HCT116 (cell line): Measurements from ENCODE around the gene SHISA7.

ENCODE experiments used
- CEBPB ChIP-seq: IDR thresholded peaks from 2 replicates; pipeline ENCODE4 v1.6.1; 2012; ENCODE audit warnings: low read depth
- CTCF ChIP-seq, 3 experiments: fragments of 200-600 bp in 1 of 3; sonication (generic) in 1 of 3; IDR thresholded peaks in 2 of 3; conservative IDR thresholded peaks in 1 of 3; 2 replicates each; pipeline ENCODE4 v1.5.1; 2012 to 2017; ENCODE audit warnings: low read depth in 2 of 3, low read length in 2 of 3, antibody characterized with exemption in 1 of 3, borderline replicate concordance in 1 of 3, control low read depth in 1 of 3, mild to moderate bottlenecking in 1 of 3, mixed read lengths in 1 of 3, mixed run types in 1 of 3, moderate library complexity in 1 of 3; ENCODE audit not compliant: insufficient read depth in 1 of 3
- EGR1 ChIP-seq: IDR thresholded peaks from 2 replicates; pipeline ENCODE4 v1.6.1; 2012; ENCODE audit warnings: low read depth
- EZH2 ChIP-seq: fragments of 200-600 bp; sonication (generic); IDR thresholded peaks from 2 replicates; pipeline ENCODE4 v1.6.1; 2017; ENCODE audit warnings: antibody characterized with exemption, mixed run types
- EZH2phosphoT487 ChIP-seq: fragments of 200-600 bp; IDR thresholded peaks from 2 replicates; pipeline ENCODE4 v1.6.1; 2018; ENCODE audit warnings: antibody characterized with exemption, borderline replicate concordance
- FOSL1 ChIP-seq: IDR thresholded peaks from 2 replicates; pipeline ENCODE4 v1.6.1; 2012; ENCODE audit warnings: low read depth
- MAX ChIP-seq: IDR thresholded peaks from 2 replicates; pipeline ENCODE4 v1.6.1; 2012
- POLR2A ChIP-seq: IDR thresholded peaks from 2 replicates; pipeline ENCODE4 v1.7.0; 2011; ENCODE audit warnings: borderline replicate concordance; ENCODE audit not compliant: insufficient read depth, insufficient read length; ENCODE audit errors: extremely low read depth
- POLR2AphosphoS5 ChIP-seq: IDR thresholded peaks from 2 replicates; pipeline ENCODE4 v1.6.1; 2011; ENCODE audit warnings: mild to moderate bottlenecking, low read depth, low read length, moderate library complexity
- SP1 ChIP-seq: IDR thresholded peaks from 2 replicates; pipeline ENCODE4 v1.6.1; 2012; ENCODE audit warnings: low read depth
- YY1 ChIP-seq: IDR thresholded peaks from 2 replicates; pipeline ENCODE4 v1.6.1; 2011; ENCODE audit warnings: low read length, low read depth, moderate library complexity, mild to moderate bottlenecking; ENCODE audit not compliant: insufficient replicate concordance; ENCODE audit errors: extremely low read depth
- TF ChIP-seq, protein P1 (sequence below): IDR thresholded peaks from 2 replicates; pipeline ENCODE4 v1.6.1; 2012; ENCODE audit warnings: low read depth

DNA sequence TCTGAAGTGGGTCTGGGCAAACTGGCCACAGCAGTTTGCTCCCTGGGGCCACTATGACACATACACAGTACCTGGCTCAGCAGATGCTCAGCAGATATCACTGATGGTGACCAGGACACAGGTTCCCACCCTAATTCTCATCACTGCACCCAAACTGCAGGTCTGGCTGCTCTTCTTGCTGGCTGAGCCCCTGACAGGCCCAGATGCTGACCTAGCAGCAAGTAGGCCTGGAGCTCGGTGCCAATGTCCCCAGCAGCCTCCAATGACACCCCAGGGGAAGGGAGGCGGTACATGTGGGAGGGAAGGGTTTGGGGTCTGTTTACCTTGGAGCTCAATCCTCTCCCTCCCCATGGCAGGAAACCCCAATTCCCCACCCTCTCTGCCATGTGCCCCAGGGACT lies 40.6 kb downstream of the SHISA7 start:
- TF ChIP-seq CTCF (IDR thresholded peaks at IDR 0.05 in 2 of 3, conservative IDR thresholded peaks at IDR 0.05 in 1 of 3; ENCODE audit: borderline replicate concordance in 1 of 3, insufficient read depth in 1 of 3, low read depth in 2 of 3, low read length in 2 of 3) = no peak
- TF ChIP-seq MAX = no peak
- no peak for TF ChIP-seq POLR2AphosphoS5
- TF ChIP-seq, protein P1, sequence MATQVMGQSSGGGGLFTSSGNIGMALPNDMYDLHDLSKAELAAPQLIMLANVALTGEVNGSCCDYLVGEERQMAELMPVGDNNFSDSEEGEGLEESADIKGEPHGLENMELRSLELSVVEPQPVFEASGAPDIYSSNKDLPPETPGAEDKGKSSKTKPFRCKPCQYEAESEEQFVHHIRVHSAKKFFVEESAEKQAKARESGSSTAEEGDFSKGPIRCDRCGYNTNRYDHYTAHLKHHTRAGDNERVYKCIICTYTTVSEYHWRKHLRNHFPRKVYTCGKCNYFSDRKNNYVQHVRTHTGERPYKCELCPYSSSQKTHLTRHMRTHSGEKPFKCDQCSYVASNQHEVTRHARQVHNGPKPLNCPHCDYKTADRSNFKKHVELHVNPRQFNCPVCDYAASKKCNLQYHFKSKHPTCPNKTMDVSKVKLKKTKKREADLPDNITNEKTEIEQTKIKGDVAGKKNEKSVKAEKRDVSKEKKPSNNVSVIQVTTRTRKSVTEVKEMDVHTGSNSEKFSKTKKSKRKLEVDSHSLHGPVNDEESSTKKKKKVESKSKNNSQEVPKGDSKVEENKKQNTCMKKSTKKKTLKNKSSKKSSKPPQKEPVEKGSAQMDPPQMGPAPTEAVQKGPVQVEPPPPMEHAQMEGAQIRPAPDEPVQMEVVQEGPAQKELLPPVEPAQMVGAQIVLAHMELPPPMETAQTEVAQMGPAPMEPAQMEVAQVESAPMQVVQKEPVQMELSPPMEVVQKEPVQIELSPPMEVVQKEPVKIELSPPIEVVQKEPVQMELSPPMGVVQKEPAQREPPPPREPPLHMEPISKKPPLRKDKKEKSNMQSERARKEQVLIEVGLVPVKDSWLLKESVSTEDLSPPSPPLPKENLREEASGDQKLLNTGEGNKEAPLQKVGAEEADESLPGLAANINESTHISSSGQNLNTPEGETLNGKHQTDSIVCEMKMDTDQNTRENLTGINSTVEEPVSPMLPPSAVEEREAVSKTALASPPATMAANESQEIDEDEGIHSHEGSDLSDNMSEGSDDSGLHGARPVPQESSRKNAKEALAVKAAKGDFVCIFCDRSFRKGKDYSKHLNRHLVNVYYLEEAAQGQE = no peak
- TF ChIP-seq YY1 = no peak
- no peak for TF ChIP-seq EZH2phosphoT487
- TF ChIP-seq CEBPB = no peak
- TF ChIP-seq EZH2 = no peak
- no peak for TF ChIP-seq FOSL1
- TF ChIP-seq EGR1 = no peak
- TF ChIP-seq SP1 = no peak
- TF ChIP-seq POLR2A = no peak
